UCSD-AML1 (cell line): ENCODE data around the gene OSBPL10.
"Not testable (repeated sequence)": the region's sequence is repeated elsewhere in the genome, so short reads cannot be mapped to it uniquely, and the experiment has no call there.

Experiments used
- DNase-seq: peaks from one replicate; lab custom pipeline; 2025; ENCODE audit not compliant: unreplicated experiment; lab: John Stamatoyannopoulos, UW

Gene OSBPL10

DNA sequence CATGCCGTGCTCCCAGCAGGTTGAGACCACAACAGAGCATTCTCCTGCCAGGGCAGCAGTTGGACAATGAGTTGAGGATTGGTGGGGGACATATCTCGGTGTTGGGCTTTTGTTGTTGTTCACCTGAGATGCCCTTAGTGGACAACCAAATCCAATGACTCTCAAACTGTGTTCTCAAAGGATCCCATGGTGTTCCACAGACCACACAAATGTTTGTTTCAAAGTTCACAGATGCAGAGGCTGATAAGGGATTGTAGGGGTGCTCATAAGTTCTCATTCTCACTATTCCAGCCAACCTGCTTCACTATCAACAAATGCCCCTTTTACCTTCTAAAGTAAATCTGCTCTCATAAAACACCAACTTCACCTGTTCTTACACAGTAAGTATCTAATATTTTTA, 159.9 kb downstream of the OSBPL10 start:
- no peak for DNase-seq

- no peak for DNase-seq
These were observed 161.6 kb downstream of the OSBPL10 start for GRCh38 chr3:31819441-31819840.

DNA sequence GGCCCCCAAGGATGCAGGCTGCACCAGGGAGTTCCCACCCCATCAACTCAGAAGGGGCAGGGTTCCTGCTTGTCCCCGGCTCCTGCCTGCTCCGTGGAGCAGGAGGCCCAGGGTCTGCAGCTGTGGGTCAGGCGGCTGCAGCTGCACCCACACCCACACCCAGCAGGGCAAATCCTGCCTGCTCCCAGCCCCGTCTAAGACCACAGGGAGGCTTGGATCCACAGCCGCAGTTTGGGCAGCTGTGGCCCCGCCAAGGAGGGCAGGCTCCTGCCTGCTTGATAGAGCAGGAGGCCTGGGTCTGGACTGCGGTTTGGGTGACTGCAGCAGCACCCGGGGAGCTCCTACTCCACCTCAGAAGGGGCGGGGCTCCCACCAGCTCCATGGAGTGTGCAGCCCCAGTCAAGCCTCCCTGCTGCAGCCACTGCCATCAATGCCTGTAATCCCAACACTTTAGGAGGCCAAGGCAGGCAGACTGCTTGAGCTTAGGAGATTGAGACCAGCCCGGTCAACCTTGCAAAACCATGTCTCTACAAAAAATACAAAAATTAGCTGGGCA, 163.6 kb downstream of the OSBPL10 start:
- no peak for DNase-seq

DNA sequence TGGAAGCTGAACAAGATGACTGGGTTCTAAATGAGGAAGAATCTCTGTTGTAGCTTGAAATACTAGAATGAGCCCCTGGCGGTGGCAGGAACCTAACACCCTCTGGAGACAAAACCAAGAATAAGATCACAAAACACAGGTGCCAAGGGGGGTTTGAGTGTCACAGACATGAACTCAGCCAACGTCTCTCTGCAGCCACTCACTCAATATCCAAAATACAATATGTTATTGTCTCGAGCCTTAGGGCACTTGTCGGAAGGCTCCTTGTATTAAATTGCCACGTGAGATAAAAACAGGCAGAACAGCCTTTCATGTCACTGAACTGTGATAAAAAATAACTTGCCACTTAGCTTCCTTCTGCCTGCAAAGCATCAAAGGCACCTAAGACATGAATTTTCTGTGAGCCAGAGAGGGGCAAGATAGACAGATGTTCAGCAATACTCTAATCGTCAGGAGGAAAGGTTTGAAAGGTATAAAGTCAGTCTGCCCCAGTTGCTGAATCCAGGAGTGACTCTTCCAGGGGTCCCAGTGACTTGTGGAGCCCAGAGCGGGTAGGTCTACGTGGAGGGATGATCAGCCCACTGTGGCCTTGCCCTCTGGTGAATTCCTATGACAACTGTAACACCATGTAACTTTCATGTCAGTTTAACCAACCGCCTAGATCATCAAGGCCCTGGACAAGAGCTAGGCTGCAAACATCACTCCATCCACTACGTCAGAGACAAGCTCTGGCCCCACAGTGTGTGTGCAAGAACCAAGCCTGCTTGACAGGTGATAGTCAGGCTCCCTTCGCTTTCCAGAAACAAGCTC, 165.2 kb downstream of the OSBPL10 start:
- no peak for DNase-seq

GRCh38 chr3:31815006-31815405, 166.1 kb downstream of the OSBPL10 start:
- no peak for DNase-seq

GRCh38 chr3:31813686-31814085, 167.4 kb downstream of the OSBPL10 start:
- DNase-seq: no peak

DNA sequence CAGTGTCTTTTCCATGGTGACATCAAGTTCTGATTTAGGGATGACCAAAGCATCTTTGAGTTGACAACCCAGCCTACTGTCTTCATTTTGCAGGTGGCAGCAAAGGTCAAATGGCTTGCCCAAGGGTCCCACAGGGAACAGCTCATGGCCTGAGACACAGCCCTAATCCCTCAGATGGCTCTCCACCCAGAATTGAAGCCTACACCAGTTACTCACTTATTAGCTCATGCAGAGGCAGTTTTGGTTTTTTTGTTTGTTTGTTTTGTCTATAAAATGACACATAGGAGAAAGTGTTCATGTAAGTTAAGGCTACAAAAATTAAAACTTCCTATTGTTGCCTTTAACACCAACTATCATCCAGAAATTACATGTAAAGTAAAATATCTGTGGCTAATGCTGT, 167.9 kb downstream of the OSBPL10 start:
- DNase-seq: no peak

- DNase-seq: no peak
These were observed 170.1 kb downstream of the OSBPL10 start for GRCh38 chr3:31810991-31811433.

DNA sequence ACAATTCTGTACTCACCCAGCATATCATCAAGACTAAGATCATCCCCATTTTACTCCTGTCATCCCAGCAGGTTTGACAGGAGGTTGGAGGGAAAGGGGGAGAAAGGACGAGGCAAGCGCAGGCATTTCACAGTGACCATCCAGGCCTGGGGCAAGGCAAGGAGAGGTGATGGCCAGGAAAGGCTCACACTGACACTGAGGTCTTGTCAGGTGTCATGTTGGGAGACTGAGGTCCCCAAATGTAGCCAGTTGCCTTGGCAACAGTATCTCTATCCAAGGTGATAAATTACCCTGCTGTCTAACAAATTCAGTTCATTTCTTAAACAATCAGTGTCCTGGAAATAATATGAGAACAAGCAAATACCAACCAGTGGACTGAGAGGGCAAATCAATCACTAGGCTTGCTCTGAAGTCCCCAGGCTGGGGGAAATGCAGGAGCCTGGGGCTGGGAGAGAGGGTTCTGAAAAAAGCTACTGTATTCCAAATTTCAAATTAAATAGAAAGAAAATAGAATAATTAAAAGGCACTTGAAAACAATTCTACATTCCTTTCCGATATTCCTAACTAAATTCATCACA, 172.8 kb downstream of the OSBPL10 start:
- no peak for DNase-seq

- no peak for DNase-seq
These were observed 176.6 kb downstream of the OSBPL10 start for GRCh38 chr3:31804251-31805051.

- DNase-seq: no peak
These were observed 177.9 kb downstream of the OSBPL10 start for GRCh38 chr3:31802981-31803740.

DNA sequence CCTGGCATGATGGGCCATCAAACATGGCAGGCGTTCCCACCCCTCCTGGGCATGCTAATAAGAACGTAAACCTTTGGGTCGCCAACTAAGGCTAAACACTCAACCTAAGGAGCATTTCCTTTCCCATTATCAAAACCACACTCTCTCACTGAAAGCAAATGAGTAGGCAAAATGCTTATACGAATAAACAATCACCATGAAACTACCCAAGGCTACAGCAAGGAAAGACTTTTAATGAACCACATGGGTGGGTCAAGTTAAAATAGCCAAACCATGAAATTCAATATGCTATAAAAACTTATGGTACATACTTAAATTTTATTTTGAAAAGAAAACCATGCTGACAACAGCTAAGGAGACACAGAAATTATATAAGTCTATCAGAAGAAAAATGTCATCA, 180.6 kb downstream of the OSBPL10 start:
- no peak for DNase-seq

DNA sequence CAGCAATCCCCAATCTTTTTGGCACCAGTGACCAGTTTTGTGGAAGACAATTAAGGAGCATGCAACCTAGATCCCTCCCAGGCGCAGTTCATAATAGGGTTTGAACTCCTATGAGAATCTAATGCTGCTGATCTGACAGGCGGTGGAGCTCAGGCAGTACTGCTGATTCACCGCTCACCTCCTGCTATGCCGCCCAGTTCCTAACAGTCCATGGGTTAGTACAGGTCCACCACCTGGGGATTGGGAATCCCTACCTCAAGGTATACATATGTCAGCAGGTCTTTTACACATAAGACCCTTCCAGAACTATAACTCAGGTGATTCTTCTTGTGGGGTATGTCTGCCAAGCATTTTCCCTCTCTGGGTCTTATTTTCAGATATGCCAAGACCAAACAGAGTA, 182.2 kb downstream of the OSBPL10 start:
- DNase-seq: no peak

DNA sequence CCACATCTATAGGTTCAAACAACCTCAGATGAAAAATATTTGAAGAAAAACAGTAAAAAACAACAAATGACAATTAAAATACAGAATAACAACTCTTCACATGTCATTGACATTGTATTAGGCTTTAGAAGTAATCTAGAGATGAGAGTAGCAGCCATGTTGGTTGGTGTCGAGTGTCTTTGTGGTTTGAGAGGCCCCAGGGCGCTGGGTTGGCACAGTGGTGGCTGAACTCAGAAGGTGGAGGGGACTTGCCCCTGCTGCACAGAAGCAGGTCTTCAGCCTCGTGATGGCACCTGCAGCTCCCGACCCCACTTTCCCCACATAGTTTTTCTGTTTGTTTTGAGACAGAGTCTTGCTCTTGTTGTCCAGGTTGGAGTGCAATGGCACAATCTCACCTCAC, 187.2 kb downstream of the OSBPL10 start:
- no peak for DNase-seq

DNA sequence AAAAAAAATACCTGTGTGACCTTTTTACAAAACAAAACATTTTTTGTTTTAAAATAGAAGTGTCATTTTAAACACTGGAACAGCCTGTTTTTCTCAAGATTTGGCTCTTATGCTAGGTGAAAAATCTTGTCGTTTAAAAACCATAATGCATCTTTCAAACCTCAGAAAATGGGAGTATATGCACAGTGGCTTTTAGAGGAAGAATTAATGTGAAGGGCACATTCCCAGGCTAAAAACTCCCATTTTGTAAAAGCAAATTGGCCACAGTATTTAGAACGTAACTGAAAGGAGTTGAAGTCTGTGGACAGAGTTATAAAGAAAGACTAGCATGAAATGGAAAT, 190.0 kb downstream of the OSBPL10 start:
- DNase-seq: no peak

- DNase-seq: no peak
These were observed 190.6 kb downstream of the OSBPL10 start for GRCh38 chr3:31790193-31791089.

DNA sequence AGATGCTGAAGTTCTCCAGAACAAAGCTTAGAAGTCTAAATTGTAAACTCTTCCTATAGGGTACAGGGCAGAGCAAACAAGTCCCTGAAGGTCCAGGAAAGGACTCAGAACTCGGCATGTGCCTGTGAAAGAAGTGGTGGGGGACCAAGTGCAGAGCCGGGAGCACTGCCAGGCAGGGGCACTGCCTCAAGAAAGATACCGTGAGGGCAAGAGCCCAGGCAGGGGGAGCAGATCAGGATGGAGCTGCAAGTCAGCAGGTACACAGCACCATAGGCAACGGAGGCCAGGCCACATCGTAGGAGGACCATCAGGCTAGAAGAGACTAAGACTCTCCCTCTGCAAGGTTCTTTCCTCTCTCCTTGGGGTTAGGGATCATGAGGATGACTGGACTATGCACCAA, 191.6 kb downstream of the OSBPL10 start:
- DNase-seq: no peak

DNA sequence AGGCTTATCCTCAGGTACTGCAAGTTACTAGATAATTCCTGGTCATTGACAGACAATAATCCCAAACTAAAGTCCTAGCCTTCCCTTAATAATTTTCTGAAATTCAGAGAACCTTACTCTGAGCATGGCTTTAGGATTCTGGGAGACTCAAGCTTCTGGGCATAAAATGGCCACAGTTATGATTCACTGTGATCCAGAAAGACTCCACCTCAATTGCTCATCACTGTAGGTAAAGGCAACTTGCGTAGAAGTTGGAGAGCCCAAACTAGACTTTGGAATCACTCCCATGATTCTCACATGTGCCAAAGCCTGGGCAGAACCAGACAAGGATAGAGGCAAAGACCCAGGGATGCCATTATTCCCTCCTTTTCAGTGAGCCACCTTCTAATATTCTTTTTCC, 195.3 kb downstream of the OSBPL10 start:
- no peak for DNase-seq

GRCh38 chr3:31785286-31785685, 195.8 kb downstream of the OSBPL10 start:
- DNase-seq: no peak

- not testable (repeated sequence) for DNase-seq
These were observed 197.2 kb downstream of the OSBPL10 start for GRCh38 chr3:31783851-31784250.
